NT2/D1 (cell line): Measurements from ENCODE around the gene PHACTR2.

ENCODE experiments used
- SUZ12 ChIP-seq: IDR thresholded peaks from 2 replicates; pipeline ENCODE4 v1.6.1; 2011; ENCODE audit not compliant: insufficient read length, insufficient read depth; ENCODE audit errors: extremely low read depth
- YY1 ChIP-seq: IDR thresholded peaks from 2 replicates; pipeline ENCODE4 v1.6.1; 2011; ENCODE audit not compliant: insufficient read length, insufficient read depth
- ZNF274 ChIP-seq: IDR thresholded peaks from 2 replicates; pipeline ENCODE4 v1.6.1; 2011; ENCODE audit warnings: mild to moderate bottlenecking, low read depth, low read length

- TF ChIP-seq ZNF274 (no peak), YY1 (no peak), SUZ12 (no peak)
These were observed 133.9 kb downstream of the PHACTR2 start for GRCh38 chr6:143811501-143812157.
